KMS-11 (cell line): ENCODE data around the gene VWA7.

Experiments used
- H2AFZ ChIP-seq: fragments of 200-600 bp; sonication (generic); 2 replicates; pipeline ENCODE4 v1.6.1; 2016; ENCODE audit warnings: antibody characterized with exemption, mixed run types, low read depth
- H3K27ac ChIP-seq: fragments of 200-600 bp; sonication (generic); 2 replicates; pipeline ENCODE4 v1.6.1; 2016; ENCODE audit warnings: mild to moderate bottlenecking, mixed run types
- H3K27me3 ChIP-seq: fragments of 200-600 bp; sonication (generic); 2 replicates; pipeline ENCODE4 v1.6.1; 2017; ENCODE audit warnings: mild to moderate bottlenecking, low read depth, mixed run types, moderate library complexity; ENCODE audit not compliant: insufficient read depth
- H3K36me3 ChIP-seq: fragments of 200-600 bp; sonication (generic); 2 replicates; pipeline ENCODE4 v1.6.1; 2017; ENCODE audit warnings: mild to moderate bottlenecking, mixed run types; ENCODE audit not compliant: insufficient read depth
- H3K4me1 ChIP-seq: fragments of 200-600 bp; sonication (generic); 2 replicates; pipeline ENCODE4 v1.6.1; 2016; ENCODE audit warnings: mild to moderate bottlenecking, low read depth, mixed run types; ENCODE audit not compliant: poor library complexity, severe bottlenecking
- H3K4me2 ChIP-seq: fragments of 200-600 bp; sonication (generic); 2 replicates; pipeline ENCODE4 v1.7.0; 2016; ENCODE audit warnings: mild to moderate bottlenecking, mixed run types
- H3K4me3 ChIP-seq: fragments of 200-600 bp; sonication (generic); IDR thresholded peaks from 2 replicates; pipeline ENCODE4 v1.6.1; 2017; ENCODE audit warnings: low read depth, low read length, mixed read lengths; ENCODE audit not compliant: insufficient read depth
- H3K79me2 ChIP-seq: fragments of 200-600 bp; sonication (generic); 2 replicates; pipeline ENCODE4 v1.6.1; 2016; ENCODE audit warnings: low read depth, mixed run types; ENCODE audit not compliant: insufficient read depth
- H3K9ac ChIP-seq: fragments of 200-600 bp; sonication (generic); 2 replicates; pipeline ENCODE4 v1.6.1; 2016; ENCODE audit warnings: mild to moderate bottlenecking, mixed run types
- H4K20me1 ChIP-seq: fragments of 200-600 bp; sonication (generic); 2 replicates; pipeline ENCODE4 v1.6.1; 2016; ENCODE audit warnings: mild to moderate bottlenecking, mixed run types; ENCODE audit not compliant: insufficient read depth
- TF ChIP-seq, protein P1 (sequence below): fragments of 200-600 bp; sonication (generic); conservative IDR thresholded peaks from 2 replicates; pipeline ENCODE4 v1.6.1; 2017; ENCODE audit warnings: low read depth, mild to moderate bottlenecking, antibody characterized with exemption, low read length, moderate library complexity, mixed read lengths

VWA7 gene

GRCh38 chr6:31718265-31718664, 58.9 kb downstream of the VWA7 start:
- no peak overlapping the region for H3K4me2 ChIP-seq
- no peaks in the 10 kb centered on the region; the same call in 1 of the 2 replicates for H3K27me3 ChIP-seq
- no peaks in the 10 kb centered on the region for H3K36me3 ChIP-seq
- no peak overlapping the region for H3K4me3 ChIP-seq
- no peaks in the 10 kb centered on the region for H4K20me1 ChIP-seq
- H3K27ac ChIP-seq: no peak overlapping the region
- TF ChIP-seq, protein P1, sequence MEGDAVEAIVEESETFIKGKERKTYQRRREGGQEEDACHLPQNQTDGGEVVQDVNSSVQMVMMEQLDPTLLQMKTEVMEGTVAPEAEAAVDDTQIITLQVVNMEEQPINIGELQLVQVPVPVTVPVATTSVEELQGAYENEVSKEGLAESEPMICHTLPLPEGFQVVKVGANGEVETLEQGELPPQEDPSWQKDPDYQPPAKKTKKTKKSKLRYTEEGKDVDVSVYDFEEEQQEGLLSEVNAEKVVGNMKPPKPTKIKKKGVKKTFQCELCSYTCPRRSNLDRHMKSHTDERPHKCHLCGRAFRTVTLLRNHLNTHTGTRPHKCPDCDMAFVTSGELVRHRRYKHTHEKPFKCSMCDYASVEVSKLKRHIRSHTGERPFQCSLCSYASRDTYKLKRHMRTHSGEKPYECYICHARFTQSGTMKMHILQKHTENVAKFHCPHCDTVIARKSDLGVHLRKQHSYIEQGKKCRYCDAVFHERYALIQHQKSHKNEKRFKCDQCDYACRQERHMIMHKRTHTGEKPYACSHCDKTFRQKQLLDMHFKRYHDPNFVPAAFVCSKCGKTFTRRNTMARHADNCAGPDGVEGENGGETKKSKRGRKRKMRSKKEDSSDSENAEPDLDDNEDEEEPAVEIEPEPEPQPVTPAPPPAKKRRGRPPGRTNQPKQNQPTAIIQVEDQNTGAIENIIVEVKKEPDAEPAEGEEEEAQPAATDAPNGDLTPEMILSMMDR: no peak
- H3K79me2 ChIP-seq: no peaks in the 10 kb centered on the region
- H2AFZ ChIP-seq: no peak overlapping the region
- H3K4me1 ChIP-seq: no peaks in the 10 kb centered on the region
- H3K9ac ChIP-seq: no peak overlapping the region

DNA sequence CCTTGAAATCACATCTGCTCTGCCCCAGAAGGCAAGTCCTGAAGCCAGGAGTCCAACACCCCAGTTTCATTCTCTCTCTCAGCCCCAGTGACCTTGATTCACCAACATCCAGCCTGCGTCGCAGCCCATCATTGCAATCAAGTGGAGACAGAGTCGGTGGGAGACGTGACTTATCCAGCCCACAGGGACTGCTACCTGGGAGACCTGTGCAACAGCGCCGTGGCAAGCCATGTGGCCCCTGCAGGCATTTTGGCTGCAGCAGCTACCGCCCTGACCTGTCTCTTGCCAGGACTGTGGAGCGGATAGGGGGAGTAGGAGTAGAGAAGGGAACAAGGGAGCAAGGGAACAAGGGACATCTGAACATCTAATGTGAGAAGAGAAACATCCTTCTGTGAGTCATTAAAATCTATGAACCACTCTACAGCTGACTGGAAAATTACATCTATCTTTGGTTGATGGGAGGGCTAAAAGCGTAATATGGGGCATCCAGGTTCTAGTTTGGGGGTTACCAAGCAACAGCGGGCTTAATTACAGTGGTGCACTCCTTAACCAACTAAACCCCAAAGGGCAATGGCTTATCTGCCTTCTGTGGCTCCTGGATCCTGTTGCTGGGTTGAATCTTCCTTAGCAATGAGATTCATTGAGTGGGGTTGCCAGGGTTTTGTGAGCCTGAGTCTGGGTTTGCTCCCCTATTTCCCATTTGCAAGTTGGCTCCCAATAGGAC, 59.5 kb downstream of the VWA7 start:
- H3K79me2 ChIP-seq: no peaks in the 10 kb centered on the region
- no peak overlapping the region for H3K4me3 ChIP-seq
- H2AFZ ChIP-seq: no peak overlapping the region
- TF ChIP-seq, protein P1: no peak
- H3K36me3 ChIP-seq: no peaks in the 10 kb centered on the region
- H3K27me3 ChIP-seq: no peaks in the 10 kb centered on the region; the same call in 1 of the 2 replicates
- no peak overlapping the region for H3K9ac ChIP-seq
- no peak overlapping the region for H3K4me2 ChIP-seq
- H3K27ac ChIP-seq: no peak overlapping the region
- H3K4me1 ChIP-seq: no peaks in the 10 kb centered on the region
- no peaks in the 10 kb centered on the region for H4K20me1 ChIP-seq
